Activated naive CD8-positive, alpha-beta T cell (primary cell): Measurements from ENCODE around the gene PXYLP1.
"Not testable (repeated sequence)": the region's sequence is repeated elsewhere in the genome, so short reads cannot be mapped to it uniquely, and the experiment has no call there.

ENCODE experiments used
- H3K27ac Mint-ChIP-seq: one replicate; pipeline ENCODE4 v1.8.0; 2021; ENCODE audit warnings: mixed read lengths
- H3K27me3 Mint-ChIP-seq: one replicate; pipeline ENCODE4 v1.8.0; 2021; ENCODE audit warnings: mixed read lengths
- H3K36me3 Mint-ChIP-seq: one replicate; pipeline ENCODE4 v1.8.0; 2021; ENCODE audit warnings: mixed read lengths
- H3K4me1 Mint-ChIP-seq: one replicate; pipeline ENCODE4 v1.8.0; 2021; ENCODE audit warnings: low read depth, mixed read lengths
- H3K4me3 Mint-ChIP-seq: one replicate; pipeline ENCODE4 v1.8.0; 2021; ENCODE audit warnings: mild to moderate bottlenecking, mixed read lengths
- H3K9me3 Mint-ChIP-seq: one replicate; pipeline ENCODE4 v1.8.0; 2021; ENCODE audit warnings: low read depth, mixed read lengths

The PXYLP1 gene

DNA sequence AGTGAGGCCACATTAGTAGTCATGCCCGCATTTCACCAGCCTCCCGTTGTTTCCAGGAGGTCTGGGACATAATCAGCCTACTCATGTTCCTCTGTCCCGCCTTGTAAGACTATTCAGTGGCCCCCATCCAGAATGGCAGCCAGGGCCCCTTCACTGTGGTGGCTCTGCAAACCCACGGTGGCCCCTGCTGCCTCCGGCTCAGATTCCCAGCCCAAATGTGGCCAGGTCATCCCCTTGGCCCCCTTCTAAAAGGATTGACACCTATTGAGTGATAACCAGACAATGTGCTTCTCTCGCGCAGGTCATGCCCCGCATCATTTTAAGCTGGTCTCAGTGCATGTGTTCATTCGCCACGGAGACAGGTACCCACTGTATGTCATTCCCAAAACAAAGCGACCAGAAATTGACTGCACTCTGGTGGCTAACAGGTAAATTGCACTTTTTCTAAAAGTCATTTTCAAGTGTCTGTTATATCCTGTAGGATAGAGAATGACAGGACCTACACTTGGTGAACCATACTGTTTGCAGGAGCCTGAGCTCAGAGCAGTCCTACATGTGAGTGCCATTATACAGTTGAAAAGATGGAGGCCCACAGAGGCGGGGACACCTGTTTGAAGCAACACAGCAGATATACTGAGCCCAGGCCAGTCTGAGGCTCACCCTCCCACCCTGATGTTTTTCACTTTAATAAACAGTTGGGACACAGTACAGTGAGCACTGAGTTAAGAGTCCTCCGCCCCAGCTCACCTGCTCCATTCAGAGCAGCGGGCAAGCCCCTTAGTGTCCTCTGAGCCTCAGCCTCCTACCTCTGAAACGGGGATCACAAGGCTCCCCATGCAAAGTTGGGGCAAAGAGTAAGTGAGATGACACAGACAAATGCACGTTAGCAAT, 47.7 kb downstream of the PXYLP1 start:
- Mint-ChIP-seq H3K4me3 (no peak overlapping the region), H3K27ac (peak overlapping the region; percentile 1), H3K4me1 (peaks cover 16% of the 10 kb centered on the region), H3K9me3 (no peaks in the 10 kb centered on the region), H3K36me3 (peaks cover 7% of the 10 kb centered on the region), H3K27me3 (no peaks in the 10 kb centered on the region)

DNA sequence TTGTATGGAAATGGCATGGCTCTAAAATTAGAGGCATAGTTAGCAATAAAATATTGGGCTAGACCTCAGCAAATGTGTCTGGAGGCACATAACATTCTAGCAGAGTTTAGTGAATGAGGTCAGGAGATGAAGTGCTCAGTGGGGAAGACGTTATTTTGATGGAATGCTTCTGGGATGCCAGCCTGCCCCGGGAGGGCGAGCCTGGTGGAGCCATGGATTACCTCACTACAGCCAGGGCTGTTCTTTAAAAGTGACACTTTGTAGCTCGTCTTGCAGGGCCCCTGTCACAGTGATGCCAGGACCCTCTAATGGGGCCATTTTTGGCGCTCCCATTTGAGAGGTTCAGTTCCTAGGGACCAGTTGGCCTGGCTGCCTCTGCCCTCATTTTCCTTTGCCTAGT, 48.5 kb downstream of the PXYLP1 start:
- no peaks in the 10 kb centered on the region for H3K9me3 Mint-ChIP-seq
- H3K4me1 Mint-ChIP-seq, result peaks cover 9% of the 10 kb centered on the region
- H3K36me3 Mint-ChIP-seq, result peaks cover 7% of the 10 kb centered on the region
- no peak overlapping the region for H3K4me3 Mint-ChIP-seq
- H3K27me3 Mint-ChIP-seq, result no peaks in the 10 kb centered on the region
- no peak overlapping the region for H3K27ac Mint-ChIP-seq

DNA sequence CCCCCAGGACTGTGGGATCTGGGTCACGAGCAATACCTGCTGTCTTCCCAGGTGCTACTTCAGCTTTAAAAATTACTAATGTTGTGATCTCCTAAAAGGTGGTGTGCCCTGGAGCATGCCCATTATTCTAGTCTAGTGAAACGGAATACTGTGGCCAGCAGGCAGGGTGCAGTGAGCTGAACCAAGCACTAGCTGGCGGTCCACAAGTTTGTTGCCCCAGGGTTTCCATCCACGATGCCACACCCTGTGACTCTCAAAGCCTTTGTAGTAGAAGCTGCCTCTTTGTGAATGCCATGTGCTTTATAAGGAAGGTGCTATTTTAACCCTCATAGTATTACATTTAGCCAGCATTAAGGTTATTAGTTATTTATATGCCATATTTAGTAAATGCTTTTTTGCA, 49.1 kb downstream of the PXYLP1 start:
- Mint-ChIP-seq H3K27me3 (no peaks in the 10 kb centered on the region), H3K9me3 (no peaks in the 10 kb centered on the region), H3K4me1 (peaks cover 6% of the 10 kb centered on the region), H3K4me3 (no peak overlapping the region), H3K27ac (no peak overlapping the region), H3K36me3 (peaks cover 7% of the 10 kb centered on the region)

DNA sequence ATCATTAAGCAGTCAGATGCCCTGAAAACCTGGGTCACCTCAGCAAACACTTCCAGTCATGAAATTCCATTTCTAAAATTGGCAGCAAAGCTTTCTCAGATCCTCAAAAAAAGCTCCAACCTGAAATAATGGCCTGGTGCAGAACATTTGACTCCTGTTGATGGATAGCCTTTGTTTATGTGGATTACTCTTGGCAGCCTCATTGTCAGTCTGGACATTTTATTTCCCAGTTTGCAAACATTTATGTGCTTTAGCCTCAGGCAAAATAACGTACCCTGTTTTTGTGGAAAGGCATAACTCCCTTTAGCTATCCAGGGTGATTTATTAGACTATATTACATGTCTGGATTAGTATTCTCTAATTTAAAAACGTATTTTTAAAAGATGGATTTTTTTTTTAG, 53.9 kb downstream of the PXYLP1 start:
- H3K27me3 Mint-ChIP-seq, result no peaks in the 10 kb centered on the region
- no peaks in the 10 kb centered on the region for H3K9me3 Mint-ChIP-seq
- H3K27ac Mint-ChIP-seq, result no peak overlapping the region
- H3K4me3 Mint-ChIP-seq, result no peak overlapping the region
- no peaks in the 10 kb centered on the region for H3K4me1 Mint-ChIP-seq
- H3K36me3 Mint-ChIP-seq, result peaks cover 10% of the 10 kb centered on the region

DNA sequence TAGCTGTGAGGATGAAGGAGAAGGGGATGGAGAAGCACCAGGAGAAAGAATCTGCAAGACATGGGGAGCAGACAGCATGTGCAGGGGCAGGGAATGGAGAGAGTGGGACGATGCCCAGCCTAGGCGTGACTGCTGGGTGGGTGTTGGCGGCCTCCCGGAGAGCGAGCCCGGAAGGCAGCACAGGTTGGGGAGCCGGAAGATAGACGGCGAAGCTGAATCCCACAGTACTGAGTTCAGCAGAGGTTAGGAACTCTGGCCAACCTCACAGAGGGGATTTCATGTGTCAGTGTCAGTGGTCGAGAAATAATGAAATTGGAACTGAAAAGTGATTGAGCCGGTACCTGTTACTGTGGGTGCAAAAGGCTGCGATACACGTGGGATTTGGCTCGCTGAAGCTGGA, 55.2 kb downstream of the PXYLP1 start:
- Mint-ChIP-seq H3K4me1 (no peaks in the 10 kb centered on the region), H3K27me3 (no peaks in the 10 kb centered on the region), H3K27ac (no peak overlapping the region), H3K4me3 (no peak overlapping the region), H3K36me3 (peaks cover 10% of the 10 kb centered on the region), H3K9me3 (no peaks in the 10 kb centered on the region)

DNA sequence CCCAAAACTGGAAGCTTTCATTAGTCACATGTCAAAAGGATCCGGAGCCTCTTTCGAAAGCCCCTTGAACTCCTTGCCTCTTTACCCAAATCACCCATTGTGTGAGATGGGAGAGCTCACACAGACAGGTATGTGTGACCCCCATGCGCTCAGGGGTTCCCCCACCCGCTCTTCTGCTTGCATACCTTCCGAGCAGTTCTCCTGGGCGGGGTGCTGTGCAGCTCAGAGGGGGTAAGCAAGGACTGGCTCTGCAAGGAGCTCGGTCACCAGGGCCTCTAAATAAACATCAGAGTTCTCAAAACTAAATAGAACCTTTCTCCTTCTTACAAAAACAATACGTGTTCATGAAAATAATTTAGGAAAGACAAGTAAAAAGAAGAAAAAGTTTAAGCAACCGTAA, 55.7 kb downstream of the PXYLP1 start:
- H3K9me3 Mint-ChIP-seq, result no peaks in the 10 kb centered on the region
- H3K27me3 Mint-ChIP-seq, result no peaks in the 10 kb centered on the region
- no peak overlapping the region for H3K4me3 Mint-ChIP-seq
- no peak overlapping the region for H3K27ac Mint-ChIP-seq
- peaks cover 9% of the 10 kb centered on the region for H3K36me3 Mint-ChIP-seq
- H3K4me1 Mint-ChIP-seq, result no peaks in the 10 kb centered on the region

DNA sequence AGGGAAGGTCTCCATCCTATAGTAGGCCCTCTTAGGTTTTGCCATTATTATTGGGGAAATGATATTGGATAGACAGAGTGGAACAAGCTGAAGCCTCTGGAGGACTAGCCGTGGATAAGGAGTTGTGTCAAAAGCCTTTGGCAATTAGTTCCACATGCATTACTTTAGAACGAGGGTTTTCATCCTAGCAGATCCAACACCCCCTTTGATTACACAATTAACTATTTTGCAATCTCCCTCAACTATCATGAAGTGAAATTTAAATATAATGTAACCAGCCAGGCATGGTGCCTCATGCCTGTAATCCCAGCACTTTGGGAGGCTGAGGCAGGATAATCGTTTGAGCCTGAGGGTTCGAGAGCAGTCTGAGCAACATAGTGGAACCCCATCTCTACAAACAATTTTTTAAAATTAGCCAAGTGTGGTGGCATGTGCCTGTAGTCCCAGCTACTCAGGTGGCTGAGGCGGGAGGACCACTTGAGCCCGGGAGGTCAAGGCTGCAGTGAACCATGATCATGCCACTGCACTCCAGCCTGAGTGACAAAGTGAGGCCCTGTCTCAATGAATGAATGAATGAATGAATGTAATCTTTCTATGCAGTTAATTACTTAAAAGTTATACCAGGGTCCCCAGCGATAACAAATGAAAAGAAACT, 56.8 kb downstream of the PXYLP1 start:
- no peak overlapping the region for H3K4me3 Mint-ChIP-seq
- peaks cover 5% of the 10 kb centered on the region for H3K4me1 Mint-ChIP-seq
- no peaks in the 10 kb centered on the region for H3K9me3 Mint-ChIP-seq
- no peaks in the 10 kb centered on the region for H3K27me3 Mint-ChIP-seq
- no peak overlapping the region for H3K27ac Mint-ChIP-seq
- peaks cover 10% of the 10 kb centered on the region for H3K36me3 Mint-ChIP-seq

DNA sequence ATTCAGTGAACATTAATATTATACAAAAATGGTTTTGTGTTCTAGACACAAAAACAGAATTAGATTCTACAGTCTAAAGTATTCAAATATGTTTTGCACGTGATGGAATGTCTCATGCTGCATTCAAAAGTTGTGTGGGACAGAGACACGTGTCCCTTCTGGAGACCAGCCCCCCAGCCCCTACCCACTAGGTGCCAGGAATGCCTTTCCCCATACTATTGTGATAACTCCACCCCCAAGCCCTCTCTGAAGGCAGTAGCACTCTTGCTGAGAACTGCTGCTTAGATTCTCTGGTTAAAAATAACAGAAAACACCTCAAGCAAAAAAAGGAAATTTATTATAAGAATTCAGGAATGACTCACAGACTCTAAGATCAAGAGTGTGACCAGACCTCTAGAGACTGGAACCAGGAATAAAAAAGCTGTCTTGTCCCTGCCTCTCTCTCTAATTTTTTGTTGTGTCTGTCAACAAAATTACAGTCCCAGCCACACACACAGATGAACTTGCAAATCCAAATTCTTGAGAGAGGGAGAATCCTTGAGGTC, 57.7 kb downstream of the PXYLP1 start:
- Mint-ChIP-seq H3K27me3 (no peaks in the 10 kb centered on the region), H3K4me1 (peaks cover 13% of the 10 kb centered on the region), H3K27ac (no peak overlapping the region), H3K36me3 (peaks cover 10% of the 10 kb centered on the region), H3K4me3 (no peak overlapping the region), H3K9me3 (no peaks in the 10 kb centered on the region)

DNA sequence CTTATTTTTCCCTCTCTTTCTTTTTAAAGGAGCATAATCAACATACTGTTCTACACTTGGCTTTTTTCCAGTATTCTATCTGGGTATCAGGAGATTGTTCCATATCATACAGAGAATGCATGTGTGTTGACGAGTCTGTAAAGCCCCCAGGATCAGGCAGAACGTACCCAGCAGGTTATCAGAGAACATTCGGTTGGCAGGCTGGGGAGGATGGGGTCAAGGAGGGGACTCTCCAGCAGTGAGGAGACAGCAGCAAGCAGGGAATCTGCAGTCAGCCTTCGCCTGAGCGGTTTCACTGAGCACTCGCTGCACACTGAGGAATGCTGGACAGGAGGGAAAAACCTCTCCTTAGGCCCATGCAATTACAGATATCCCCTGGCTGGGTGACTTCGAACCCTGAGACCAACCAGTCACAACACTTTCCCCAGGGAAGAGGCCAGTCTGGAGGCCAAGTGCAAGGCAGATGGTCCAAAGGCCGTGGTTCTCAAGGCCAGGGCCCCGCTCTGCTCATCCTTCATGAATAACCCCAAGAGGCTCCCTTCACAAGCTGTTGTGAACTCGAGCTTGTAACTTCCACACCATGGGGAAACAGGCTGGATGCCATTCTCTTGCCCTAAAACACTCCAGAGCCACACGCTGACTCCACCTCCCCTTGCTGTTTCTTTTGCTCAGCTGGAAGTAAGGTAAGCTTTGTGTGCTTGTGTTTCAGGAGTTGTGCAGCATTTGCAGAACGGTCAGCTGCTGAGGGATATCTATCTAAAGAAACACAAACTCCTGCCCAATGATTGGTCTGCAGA, 60.1 kb downstream of the PXYLP1 start:
- H3K4me1 Mint-ChIP-seq, result peaks cover 23% of the 10 kb centered on the region
- peak overlapping the region; percentile 6 for H3K27ac Mint-ChIP-seq
- H3K9me3 Mint-ChIP-seq, result no peaks in the 10 kb centered on the region
- no peaks in the 10 kb centered on the region for H3K27me3 Mint-ChIP-seq
- H3K36me3 Mint-ChIP-seq, result peaks cover 13% of the 10 kb centered on the region
- no peak overlapping the region for H3K4me3 Mint-ChIP-seq

DNA sequence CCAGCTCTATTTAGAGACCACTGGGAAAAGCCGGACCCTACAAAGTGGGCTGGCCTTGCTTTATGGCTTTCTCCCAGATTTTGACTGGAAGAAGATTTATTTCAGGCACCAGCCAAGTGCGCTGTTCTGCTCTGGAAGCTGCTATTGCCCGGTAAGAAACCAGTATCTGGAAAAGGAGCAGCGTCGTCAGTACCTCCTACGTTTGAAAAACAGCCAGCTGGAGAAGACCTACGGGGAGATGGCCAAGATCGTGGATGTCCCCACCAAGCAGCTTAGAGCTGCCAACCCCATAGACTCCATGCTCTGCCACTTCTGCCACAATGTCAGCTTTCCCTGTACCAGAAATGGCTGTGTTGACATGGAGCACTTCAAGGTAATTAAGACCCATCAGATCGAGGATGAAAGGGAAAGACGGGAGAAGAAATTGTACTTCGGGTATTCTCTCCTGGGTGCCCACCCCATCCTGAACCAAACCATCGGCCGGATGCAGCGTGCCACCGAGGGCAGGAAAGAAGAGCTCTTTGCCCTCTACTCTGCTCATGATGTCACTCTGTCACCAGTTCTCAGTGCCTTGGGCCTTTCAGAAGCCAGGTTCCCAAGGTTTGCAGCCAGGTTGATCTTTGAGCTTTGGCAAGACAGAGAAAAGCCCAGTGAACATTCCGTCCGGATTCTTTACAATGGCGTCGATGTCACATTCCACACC, 60.9 kb downstream of the PXYLP1 start:
- peaks cover 23% of the 10 kb centered on the region for H3K4me1 Mint-ChIP-seq
- peak overlapping the region; percentile 89 for H3K27ac Mint-ChIP-seq
- peaks cover 13% of the 10 kb centered on the region for H3K36me3 Mint-ChIP-seq
- H3K9me3 Mint-ChIP-seq, result no peaks in the 10 kb centered on the region
- H3K4me3 Mint-ChIP-seq, result no peak overlapping the region
- no peaks in the 10 kb centered on the region for H3K27me3 Mint-ChIP-seq

DNA sequence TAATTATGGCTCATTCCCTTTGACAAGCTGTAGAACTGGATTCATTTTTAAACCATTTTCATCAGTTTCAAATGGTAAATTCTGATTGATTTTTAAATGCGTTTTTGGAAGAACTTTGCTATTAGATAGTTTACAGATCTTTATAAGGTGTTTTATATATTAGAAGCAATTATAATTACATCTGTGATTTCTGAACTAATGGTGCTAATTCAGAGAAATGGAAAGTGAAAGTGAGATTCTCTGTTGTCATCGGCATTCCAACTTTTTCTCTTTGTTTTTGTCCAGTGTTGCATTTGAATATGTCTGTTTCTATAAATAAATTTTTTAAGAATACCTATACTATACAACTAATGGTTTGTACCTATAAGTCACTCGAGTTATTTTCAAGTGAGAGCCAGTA, 62.7 kb downstream of the PXYLP1 start:
- Mint-ChIP-seq H3K36me3 (peaks cover 13% of the 10 kb centered on the region), H3K4me3 (peak overlapping the region; percentile 80), H3K27ac (peak overlapping the region; percentile 89), H3K9me3 (no peaks in the 10 kb centered on the region), H3K27me3 (no peaks in the 10 kb centered on the region), H3K4me1 (peaks cover 25% of the 10 kb centered on the region)

DNA sequence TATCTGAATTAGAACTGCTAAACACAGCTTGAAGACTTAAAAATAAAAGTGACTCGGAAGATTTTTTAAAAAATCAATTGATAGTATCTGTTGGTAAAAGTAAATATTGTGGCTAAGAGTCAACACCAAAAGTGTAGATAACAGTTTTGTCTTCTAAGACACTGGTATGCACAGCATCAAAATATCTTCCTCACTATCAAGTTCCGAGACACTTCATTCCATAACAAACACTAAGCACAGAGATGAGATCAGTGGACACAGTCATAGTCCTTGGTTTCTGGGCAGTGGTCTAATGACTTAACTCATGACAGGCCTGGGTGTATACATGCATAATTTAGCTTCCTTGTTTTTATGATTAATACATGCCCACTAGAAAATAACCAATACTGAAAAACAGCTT, 63.2 kb downstream of the PXYLP1 start:
- no peaks in the 10 kb centered on the region for H3K9me3 Mint-ChIP-seq
- peaks cover 29% of the 10 kb centered on the region for H3K4me1 Mint-ChIP-seq
- H3K27ac Mint-ChIP-seq, result peak overlapping the region; percentile 89
- peak overlapping the region; percentile 80 for H3K4me3 Mint-ChIP-seq
- H3K36me3 Mint-ChIP-seq, result peaks cover 13% of the 10 kb centered on the region
- H3K27me3 Mint-ChIP-seq, result no peaks in the 10 kb centered on the region

DNA sequence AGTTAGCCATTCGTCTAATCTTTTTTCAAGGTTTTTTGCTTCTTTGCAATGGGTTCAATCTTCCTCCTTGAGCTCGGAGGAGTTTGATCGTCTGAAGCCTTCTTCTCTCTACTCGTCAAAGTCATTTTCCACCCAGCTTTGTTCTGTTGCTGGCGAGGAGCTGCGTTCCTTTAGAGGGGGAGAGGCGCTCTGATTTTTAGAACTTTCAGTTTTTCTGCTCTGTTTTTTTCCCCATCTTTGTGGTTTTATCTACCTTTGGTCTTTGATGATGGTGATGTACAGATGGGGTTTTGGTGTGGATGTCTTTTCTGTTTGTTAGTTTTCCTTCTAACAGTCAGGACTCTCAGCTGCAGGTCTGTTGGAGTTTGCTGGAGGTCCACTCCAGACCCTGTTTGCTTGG, 68.8 kb downstream of the PXYLP1 start:
- not testable (repeated sequence) for H3K36me3 Mint-ChIP-seq, H3K27me3 Mint-ChIP-seq, H3K9me3 Mint-ChIP-seq
- Mint-ChIP-seq H3K4me3 (peak overlapping the region; percentile 44), H3K4me1 (peaks cover 31% of the 10 kb centered on the region), H3K27ac (peak overlapping the region; percentile 61)

DNA sequence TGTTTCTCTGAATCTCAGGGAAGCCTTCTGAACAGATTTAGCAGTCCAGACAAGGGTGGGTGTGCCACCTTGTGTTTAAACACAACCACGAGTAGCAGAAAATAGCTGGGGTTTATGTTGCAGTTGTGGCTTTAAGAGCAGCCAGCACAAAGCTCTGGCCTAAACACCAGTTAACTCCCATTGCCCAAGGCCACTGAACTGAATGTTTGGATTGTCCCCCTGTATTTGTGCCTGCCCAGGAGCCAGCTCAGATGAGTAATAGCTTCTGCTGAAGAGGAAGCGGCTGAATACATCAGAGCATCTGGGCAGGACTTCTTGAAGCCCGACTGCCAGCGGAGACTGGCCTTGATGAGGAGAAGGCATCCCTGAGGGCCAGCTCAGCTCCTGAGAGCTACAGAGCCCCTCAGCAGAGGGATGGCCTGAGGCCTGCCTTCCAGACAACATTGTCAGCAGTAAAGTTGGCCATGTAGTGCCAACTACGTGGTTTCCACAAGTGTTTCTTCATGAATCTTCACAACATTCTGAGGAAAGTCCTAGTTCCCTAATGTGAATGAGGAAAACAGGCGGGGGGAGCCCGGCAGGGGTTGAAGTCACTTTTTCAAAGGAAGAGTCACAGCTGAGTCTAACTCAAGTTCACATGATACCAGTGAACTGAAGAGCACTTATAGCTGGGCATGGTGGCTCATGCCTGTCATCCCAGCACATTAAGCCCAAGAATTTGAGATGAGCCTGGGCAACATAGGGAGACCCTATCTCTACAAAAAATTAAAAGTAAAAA, 70.9 kb downstream of the PXYLP1 start:
- H3K27me3 Mint-ChIP-seq, result no peaks in the 10 kb centered on the region
- H3K27ac Mint-ChIP-seq, result no peak overlapping the region
- no peaks in the 10 kb centered on the region for H3K9me3 Mint-ChIP-seq
- H3K4me1 Mint-ChIP-seq, result peaks cover 49% of the 10 kb centered on the region
- no peaks in the 10 kb centered on the region for H3K36me3 Mint-ChIP-seq
- H3K4me3 Mint-ChIP-seq, result no peak overlapping the region
